HG03571 (cell line): ENCODE results near the gene POLQ.
"Not testable (repeated sequence)": the region's sequence is repeated elsewhere in the genome, so short reads cannot be mapped to it uniquely, and the experiment has no call there.

Source experiments
- ATAC-seq: cut with Tn5 transposase; IDR thresholded peaks from one replicate; pipeline ENCODE4 v1.9.1; 2021; ENCODE audit not compliant: unreplicated experiment

POLQ gene

DNA sequence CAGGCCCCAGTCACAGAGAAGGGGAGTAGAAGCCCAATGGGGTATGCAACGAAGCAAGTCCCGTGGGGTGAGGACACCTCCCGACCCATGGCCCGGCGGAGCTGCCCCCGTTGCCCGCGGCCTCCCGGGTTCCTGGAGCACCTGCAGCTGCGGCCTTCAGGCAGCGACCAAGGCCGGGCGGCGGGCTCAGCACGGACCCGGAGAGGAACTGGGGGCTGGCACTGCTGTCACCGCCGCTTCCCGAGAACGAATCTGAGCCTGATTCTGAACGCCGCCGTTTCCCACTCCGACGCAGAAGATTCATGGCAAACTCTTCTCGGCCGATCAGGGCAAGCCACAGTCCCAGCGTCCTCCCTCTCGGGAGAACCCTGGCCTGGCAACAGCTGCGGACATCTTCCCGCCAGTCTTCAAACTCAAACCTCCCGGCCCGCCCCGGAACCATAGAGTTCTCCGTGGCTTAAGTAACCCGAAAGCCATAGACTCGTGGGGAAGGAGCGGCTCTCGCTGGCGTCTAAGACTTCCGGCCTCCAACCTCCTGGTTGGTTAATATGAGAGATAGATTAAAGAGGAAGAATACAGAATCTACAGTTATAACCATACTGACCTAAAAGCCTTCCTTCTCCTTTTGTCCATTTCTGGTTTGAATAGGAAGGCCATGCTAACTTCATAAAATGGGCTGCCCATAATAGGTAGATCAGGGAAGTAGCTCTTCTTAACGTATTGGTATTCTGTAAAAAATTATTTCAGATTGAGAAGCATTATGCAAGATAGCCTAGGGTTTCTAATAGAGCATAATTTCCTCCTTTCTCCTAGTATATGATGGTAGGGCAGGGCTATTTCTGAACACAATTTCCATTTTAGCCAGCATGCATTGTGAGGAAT lies at the start of gene POLQ:
Gene POLQ, minus strand, starts transcription at position 415 of the 882 bp plus-strand sequence. Its CDS starts 111 bp downstream, at position 304.
- peak; percentile 79 for ATAC-seq

DNA sequence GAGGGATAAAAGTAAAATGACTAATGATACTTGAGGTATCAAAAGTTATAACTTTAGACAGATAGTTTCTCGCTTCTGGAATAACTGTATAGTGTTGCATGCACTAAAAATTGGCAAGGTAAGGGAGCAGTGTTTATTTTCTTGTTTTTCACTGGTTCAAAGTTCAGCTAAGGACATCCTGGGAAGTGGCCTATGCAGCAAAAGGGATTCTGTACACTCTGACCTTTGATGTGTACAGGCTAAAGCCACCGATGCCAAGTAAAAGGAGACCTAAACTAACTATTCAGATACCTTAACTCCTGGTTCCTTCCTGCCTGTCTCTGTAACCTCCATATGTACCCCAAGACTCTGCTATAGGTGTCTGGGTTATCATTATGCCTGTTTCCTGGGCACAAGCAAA lies 49.1 kb upstream of the POLQ start:
- ATAC-seq: no peak

DNA sequence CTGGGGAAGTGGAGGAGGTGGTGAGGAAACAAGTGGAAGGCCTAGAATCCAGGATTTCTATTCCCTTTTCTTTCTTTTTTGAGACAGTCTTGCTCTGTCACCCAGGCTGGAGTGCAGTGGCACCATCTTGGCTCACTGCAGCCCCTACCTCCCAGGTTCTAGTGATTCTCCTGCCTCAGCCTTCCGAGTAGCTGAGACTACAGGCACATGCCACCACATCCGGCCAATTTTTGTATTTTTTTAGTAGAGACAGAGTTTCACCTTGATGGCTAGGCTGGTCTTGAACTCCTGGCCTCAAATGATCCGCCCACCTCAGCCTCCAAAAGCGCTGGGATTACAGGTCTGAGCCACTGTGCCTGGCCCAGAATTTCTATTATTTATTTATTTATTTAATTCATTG lies 48.0 kb upstream of the POLQ start:
- ATAC-seq: not testable (repeated sequence)

DNA sequence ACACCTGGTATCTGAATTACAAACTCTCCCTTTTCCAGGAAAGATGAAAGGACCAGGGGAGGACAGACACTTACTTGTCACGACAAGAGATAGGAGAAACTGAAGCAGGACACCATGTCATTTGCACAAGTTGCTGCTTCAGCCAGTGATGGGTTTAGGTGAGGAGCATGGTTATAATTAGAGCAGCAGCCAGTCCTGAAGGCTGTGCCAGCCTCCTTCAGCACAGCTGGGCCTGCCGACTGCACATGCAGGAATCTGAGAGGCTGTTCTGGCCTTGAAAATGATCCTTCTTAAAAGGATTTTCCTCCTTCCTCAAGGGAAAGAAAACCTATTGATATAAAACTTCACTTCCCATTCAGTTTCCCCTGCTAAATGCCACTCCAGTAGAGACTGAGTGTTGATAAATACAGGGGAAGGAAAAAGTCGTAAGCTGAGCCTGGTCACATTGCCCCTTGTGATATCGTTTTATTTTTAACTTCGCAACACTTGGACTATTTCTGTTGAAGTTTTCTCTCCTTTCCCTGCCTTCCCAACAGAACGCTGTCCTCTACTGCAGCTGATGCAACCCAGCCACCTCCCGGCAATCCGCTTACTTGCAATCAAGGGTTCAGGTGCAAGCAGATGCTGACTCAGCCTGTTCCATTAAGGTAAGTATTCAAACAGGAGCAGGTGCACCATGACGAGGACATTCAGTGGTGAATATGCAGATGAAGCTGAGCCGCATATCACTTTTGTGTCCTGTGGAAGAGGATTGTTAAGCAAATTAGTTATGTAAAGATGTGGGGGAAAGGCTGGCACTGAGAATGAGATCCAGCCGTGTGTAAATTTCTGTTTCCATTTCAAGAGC lies 47.3 kb upstream of the POLQ start, which contains the start of gene FBXO40:
Gene FBXO40, plus strand, starts transcription at position 524 of the 847 bp plus-strand sequence. CDS start 27,197 bp downstream, outside the sequence.
- no peak for ATAC-seq

DNA sequence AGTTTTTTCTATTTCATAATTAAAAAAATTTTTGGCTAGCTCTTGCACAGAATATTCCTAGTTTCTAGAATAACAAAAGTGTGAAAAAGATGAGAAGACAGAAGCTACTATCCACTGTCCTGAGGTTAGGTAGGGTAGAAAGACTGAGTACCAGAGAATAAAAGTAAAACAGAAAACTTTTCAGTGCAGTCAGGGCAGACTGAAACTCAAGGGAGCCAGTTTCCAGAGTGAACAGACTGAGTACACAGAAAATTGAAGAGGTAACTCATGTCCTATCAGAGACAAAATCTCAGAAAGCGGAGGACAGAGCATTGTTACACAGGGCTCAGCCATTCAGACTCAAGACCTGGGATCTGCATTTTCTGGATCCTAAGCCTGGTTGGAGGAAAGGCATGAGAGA lies 38.6 kb upstream of the POLQ start:
- no peak for ATAC-seq

DNA sequence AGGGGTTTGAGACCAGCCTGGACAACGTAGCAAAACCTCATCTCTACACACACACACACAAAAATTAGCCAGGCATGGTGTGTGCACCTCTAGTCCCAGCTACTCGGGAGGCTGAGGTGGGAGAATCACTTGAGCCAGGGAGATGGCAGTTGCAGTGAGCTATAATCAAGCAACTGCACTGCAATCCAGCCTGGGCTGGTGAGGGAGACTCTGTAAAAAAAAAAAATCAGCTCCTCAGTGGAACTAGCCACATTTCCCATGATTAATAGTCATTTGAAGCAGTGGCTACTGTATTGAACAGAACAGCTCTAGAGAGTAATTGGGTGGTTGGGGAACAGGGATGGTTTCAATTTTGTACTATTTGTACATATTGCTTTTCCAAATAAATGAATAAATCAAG lies 35.9 kb upstream of the POLQ start:
- no peak for ATAC-seq

DNA sequence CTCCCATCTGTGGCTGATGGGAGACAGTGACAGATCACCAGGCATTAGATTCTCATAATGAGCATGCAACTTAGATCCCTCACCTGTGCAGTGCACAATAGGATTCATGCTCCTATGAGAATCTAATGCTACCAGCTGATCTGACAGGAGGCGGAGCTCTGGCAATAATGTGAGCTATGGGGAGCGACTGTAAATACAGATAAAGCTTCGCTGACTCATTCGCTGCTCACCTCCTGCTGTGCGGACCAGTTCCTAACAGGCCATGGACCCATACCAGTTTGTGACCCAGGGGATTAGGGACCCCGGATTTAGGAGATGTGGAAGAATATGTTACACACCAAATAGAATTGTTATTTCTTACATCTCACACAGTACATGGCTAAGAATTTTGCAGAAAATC lies 28.7 kb upstream of the POLQ start:
- ATAC-seq: no peak

DNA sequence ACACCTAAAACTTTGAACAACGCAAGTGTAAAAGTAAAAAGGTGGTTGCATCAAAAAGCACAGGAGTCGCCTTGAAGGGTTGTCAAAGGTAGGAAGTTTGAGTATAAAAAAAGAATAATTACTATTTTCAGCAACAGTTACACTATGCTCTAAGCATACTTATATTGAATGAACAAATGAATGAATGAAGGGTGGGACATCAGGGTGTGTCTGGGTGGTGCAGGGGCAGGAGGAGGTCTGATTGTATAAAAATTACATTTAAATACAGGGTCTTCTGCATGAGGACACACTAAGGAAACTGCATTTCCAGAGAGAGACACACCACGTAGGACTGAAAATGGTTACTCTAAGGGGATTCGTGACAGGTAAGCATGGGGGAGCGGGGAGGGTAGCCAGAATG lies 21.9 kb upstream of the POLQ start, which contains the start of gene ARGFX:
Gene ARGFX, plus strand, starts transcription at position 301 of the 400 bp plus-strand sequence. CDS start 2,765 bp downstream, outside the sequence.
- ATAC-seq: no peak

DNA sequence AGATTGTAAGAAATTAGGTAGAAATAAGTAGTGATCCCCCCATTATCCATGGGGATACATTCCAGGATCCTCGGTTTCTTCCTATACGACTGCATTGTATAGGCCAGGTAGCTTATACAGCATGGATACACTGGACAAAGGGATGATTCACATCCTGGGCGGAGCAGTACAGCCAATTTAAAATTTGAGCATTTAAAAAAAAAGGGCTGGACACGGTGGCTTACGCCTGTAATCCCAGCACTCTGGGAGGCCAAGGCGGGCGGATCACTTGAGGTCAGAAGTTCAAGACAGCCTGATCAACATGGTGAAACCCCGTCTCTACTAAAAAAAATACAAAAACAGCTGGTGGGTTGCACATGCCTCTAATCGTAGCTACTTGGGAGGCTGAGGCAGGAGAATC lies 21.0 kb upstream of the POLQ start:
- ATAC-seq: no peak

DNA sequence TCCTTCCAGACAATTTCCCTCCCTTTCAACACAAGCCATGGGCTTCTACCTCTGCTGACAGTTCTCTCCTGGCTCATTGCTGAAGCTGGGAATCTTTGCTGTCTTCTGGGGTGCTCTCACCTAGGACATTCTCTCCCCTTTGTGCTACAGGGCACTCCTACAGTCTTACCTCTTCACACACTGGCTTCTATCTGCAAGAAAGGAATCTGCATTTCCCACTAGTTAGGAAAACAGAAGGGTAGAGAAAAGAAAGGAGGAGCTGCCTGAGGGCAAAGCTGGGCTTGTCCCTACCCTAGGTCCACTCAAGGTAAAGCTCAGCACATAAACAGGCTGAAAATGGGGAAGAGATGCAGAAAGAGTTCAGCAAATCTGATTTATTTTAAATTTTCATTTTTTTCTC lies 16.4 kb upstream of the POLQ start:
- ATAC-seq: no peak

DNA sequence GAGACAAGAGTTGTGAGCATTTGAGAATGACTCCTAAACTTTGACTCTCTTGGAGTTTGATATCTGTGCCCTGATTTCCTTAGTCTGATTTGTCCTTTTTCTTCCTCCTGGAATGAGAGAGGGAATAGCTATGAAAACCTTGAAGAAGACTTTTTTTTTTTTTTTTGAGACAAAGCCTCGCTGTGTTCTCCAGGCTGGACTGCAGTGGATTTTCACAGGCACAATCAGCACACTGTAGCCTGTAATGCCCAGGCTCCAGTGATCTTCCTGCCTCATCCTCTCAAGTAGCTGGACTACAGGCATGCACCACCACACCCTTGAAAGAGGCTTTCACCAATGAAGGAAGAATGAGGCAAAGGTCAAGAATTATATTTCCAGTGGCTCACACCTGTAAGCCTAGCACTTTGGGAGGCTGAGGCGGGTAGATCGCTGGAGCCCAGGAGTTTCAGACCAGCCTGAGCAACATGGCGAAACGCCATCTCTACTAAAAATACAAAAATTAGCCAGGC lies 11.7 kb upstream of the POLQ start:
- no peak for ATAC-seq

DNA sequence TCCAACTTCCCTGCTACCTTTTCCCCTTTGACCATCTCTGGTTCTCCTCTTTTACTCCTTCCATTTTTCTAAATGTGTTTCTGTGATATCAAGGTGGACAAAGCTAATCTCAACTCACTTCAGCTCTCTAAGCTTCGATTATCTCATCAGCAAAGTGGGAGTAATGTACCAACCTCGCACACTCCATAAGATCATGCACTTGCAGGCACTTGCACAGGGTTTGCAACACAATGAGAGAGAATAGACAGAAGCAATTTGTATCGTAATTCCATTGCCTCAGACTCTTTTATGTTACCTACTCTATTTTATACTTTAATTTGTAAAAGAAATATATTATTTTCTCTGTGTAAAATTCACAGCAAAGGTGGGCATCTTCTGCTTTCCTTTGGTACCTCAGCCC lies 7.0 kb upstream of the POLQ start:
- ATAC-seq: no peak

DNA sequence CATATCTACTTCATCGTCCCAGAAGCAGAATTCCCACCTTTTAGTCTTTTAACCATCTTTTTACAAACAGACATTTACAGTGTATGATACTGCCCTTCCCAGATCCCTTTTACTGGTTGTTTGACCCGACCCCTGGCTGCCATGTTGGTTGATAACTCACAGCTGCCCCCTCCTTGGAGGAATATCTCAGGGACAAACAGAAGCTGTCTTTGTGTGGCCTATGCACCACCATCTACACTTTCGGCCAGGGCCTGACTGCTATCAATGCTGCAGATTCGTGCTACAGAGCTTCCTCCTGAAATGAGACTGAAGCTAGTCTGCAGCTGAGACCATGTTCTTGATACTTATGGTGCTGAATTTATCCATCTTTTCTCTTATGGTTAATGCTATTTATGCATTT lies 6.6 kb upstream of the POLQ start:
- no peak for ATAC-seq

DNA sequence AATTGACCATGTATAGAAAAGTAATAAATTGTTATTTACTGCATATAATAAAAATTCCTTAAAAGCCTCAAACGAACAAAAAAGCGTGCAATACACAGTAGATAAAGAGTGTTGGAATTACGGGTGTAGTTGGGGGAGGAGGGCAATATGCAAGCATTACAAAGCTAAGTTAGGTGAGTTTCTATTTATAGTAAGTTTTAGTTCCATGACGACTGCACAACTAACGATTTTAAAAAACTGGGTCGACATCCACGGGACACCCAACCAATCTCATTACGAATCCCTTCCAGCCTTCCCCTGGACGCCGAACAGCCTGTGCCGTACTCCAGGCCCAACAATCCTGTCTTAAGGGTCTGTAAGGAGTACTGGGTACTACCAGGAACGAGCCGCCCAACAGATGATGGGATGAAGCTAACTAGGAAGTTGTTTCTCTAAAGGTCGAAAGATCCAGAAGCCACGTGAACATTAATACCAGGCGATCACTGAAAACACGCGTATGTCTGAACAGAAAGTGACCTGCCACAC lies 677 bp downstream of the POLQ start:
- ATAC-seq: no peak

DNA sequence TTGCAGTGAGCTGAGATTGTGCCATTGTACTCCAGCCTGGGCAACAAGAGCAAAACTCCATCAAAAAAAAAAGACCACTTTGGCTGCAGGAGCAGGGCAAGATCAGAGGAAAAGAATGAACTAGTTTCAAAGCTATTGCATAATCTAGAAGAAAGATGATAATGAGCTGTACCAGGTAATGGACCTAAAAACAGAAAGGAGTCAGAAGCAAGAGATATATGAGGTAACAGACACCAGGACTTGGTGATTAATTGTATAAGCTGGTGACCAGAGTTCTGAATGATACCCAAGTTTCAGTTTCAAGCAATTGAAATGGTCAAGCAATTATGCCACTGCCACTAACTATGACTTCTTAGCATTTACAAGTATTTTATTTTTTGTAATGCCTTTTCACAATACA lies 2.9 kb downstream of the POLQ start:
- no peak for ATAC-seq

DNA sequence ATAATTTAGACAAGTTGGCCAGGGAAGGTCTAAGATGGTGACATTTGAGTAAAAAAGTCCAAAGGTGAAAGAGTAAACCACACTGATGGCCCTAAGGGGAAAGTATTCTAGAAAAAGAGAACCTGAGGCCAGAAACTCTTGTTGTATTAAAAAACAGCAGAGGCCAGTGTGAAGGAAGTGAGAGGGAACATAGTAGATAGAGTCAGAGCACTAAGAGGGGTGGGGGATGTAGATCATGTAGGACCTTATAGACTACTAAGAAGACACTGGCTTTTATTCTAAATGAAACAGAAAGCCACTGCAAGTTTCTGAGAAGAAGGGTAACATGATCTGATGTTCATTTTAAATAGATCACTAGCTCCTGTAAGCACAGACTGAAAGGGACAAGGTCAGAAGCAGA lies 14.5 kb downstream of the POLQ start:
- ATAC-seq: no peak

DNA sequence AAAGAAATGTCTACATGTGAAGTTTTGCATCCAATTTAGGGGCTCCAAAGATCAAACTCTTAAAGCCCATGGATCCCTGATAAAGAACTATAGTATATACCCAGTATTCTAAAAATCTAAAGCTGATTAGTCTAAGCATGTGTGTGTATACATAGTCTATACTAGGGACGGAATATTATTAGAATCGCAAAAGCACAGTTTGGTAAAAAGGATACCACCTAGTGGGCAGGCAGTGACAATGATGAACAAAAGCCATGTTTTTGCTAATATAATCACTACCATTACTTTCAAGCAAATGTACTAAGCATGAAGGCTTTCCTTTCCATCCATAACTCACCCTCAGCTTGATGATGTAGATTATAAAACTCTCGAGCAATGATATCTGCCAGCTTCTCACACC lies 16.5 kb downstream of the POLQ start:
- ATAC-seq: no peak

DNA sequence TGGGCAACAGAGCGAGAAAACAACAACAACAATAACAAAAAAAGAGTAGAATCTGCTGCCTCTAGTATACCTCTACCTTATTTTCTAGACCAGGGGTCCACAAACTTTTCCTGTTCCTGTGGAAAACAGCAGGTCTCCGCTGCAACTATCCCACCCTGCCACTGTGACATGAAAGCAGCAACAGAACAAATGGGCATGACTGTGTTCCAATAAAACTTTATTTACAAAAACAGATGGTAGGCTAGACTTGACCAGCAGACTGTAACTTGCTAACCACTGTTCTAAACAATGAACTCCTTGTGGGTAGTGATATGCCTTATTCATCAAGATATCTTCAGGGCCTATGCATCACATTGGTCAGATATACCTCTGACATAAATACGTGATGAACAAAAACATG lies 25.3 kb downstream of the POLQ start:
- no peak for ATAC-seq

DNA sequence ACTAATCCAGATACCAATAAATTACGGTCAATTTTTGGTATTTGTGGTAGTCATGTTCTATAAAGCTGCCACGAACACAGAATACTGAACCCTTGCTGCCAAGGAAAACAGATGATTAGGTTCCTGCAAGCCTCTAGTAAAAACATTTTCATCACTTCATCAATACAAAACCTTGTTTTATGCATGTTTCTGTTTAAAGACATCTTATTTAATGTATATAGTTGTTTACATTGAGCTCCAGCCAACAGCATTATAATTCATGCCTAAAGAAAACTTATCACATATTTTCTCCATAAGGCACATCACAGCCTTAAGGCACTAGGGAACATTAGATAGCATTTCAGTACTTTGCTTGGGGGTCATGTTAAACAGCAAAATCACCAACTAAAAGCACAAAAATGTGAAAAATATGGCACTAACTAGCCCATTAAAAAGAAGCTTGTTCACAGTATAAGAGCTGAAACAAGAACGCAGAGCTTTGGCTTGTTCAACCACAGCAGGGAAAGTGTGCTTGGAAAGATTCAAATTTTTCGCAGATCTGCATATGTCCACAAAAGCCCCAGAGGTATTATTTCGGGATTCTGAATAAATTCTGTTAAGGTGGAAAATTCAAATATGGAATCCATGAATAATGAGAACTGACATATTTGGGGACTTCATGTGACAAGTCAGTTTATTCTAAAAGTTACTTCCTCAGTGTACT lies 27.7 kb downstream of the POLQ start:
- ATAC-seq: no peak

DNA sequence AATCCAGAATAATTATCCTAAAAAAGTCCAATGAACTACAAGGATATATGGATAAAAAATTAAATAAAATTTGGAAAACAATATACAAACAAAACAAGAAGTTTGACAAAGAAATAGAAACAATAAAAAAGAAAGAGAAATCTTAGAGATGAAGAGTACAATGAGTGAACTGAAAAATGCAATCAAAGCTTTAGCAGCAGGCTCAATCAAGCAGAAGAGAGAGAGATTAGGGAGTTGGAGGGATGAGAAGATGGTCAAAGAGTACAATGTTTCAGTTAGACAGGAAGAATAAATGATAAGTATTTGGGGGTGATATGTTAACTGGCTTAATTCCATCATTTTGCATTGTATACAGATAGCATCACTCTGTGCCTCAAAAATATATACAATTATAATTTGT lies 29.9 kb downstream of the POLQ start:
- no peak for ATAC-seq

DNA sequence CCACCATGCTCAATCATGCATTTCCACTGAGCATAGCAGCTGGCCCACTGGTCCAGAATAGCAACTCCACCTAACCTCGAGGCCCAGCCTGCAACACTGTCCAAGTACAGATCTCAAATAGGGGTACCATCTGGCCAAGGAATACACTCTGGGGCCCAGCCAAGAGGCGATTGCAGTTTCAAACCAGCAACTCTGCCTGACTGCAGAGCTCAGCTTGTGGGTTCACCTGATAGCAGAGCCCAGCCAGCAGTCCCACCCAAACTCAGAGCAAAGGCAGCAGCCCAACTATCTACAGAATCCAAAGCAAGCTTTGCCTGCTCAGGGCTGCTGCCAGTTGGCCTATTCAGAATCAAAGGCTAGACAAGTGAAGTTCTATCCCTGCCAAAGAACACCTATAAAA lies 30.5 kb downstream of the POLQ start:
- no peak for ATAC-seq
